Measurements from ENCODE around the gene EIF4G3.

The EIF4G3 gene

GRCh38 chr1:20936621-20937020 is 240.1 kb downstream of the EIF4G3 start:
- no peak overlapping the region for H3K4me3 ChIP-seq (ENCODE audit: low read depth, low read length)
- peak; percentile 16 for DNase-seq (ENCODE audit: low read depth, low spot score)
- in situ Hi-C loops (cut with HindIII; ENCODE audit: low sequenced_read_pairs): no loop called here
- TF ChIP-seq CTCF (IDR thresholded peaks at IDR 0.05; ENCODE audit: low read depth, low read length): no peak

- TF ChIP-seq CTCF (IDR thresholded peaks at IDR 0.05; ENCODE audit: low read depth, low read length): no peak
- DNase-seq (ENCODE audit: low read depth, low spot score): no peak
- no peak overlapping the region for H3K4me3 ChIP-seq (ENCODE audit: low read depth, low read length)
- in situ Hi-C loops (cut with HindIII; ENCODE audit: low sequenced_read_pairs): no loop called here
Observed at GRCh38 chr1:20936216-20936615, 240.5 kb downstream of the EIF4G3 start.

- H3K4me3 ChIP-seq (ENCODE audit: low read depth, low read length): no peak overlapping the region
- in situ Hi-C loops (cut with HindIII; ENCODE audit: low sequenced_read_pairs): no loop called here
- no peak for TF ChIP-seq CTCF (IDR thresholded peaks at IDR 0.05; ENCODE audit: low read depth, low read length)
- DNase-seq (ENCODE audit: low read depth, low spot score): no peak
Observed at GRCh38 chr1:20935717-20936116, 241.0 kb downstream of the EIF4G3 start.

- no peak for DNase-seq (ENCODE audit: low read depth, low spot score)
Observed at GRCh38 chr1:20932437-20932977, 244.2 kb downstream of the EIF4G3 start.

GRCh38 chr1:20931930-20932436 is 244.7 kb downstream of the EIF4G3 start:
- no peak overlapping the region for H3K4me3 ChIP-seq (ENCODE audit: low read depth, low read length)
- in situ Hi-C loops (cut with HindIII; ENCODE audit: low sequenced_read_pairs): no loop called here
- no peak for TF ChIP-seq CTCF (IDR thresholded peaks at IDR 0.05; ENCODE audit: low read depth, low read length)
- no peak for DNase-seq (ENCODE audit: low read depth, low spot score)

More at GRCh38 chr1:20932437-20932977, 244.2 kb downstream of the EIF4G3 start:
- no peak for TF ChIP-seq CTCF (IDR thresholded peaks at IDR 0.05; ENCODE audit: low read depth, low read length)
- H3K4me3 ChIP-seq (ENCODE audit: low read depth, low read length): no peak overlapping the region
- in situ Hi-C loops (cut with HindIII; ENCODE audit: low sequenced_read_pairs): no loop called here

- in situ Hi-C loops (cut with HindIII; ENCODE audit: low sequenced_read_pairs): no loop called here
- no peak overlapping the region for H3K4me3 ChIP-seq (ENCODE audit: low read depth, low read length)
- no peak for DNase-seq (ENCODE audit: low read depth, low spot score)
- TF ChIP-seq CTCF (IDR thresholded peaks at IDR 0.05; ENCODE audit: low read depth, low read length): no peak
Observed at GRCh38 chr1:20930427-20930826, 246.3 kb downstream of the EIF4G3 start.
